Liver (tissue), 3 donors: ENCODE results near the gene SLC6A8.

ENCODE experiments used
- CTCF ChIP-seq: fragments of 150-350 bp; IDR thresholded peaks from 2 replicates; pipeline ENCODE4 v1.5.1; 2017; ENCODE audit warnings: improper control_type of control experiment, low read depth, low read length; ENCODE audit not compliant: missing input control
- FOXA1 ChIP-seq: IDR thresholded peaks from 2 replicates; pipeline ENCODE4 v1.6.1; 2016; ENCODE audit warnings: antibody characterized with exemption
- GABPA ChIP-seq, 2 donors: IDR thresholded peaks in 1 of 2; conservative IDR thresholded peaks in 1 of 2; 2 replicates each; pipeline ENCODE4 v1.6.1; 2016; ENCODE audit warnings: antibody characterized with exemption in 2 of 2, mild to moderate bottlenecking in 1 of 2, moderate library complexity in 1 of 2
- HNF4A ChIP-seq, 2 donors: conservative IDR thresholded peaks; 2 replicates each; pipeline ENCODE4 v1.6.1; 2016; ENCODE audit warnings: antibody characterized with exemption in 2 of 2, mild to moderate bottlenecking in 2 of 2
- MAX ChIP-seq: IDR thresholded peaks from 2 replicates; pipeline ENCODE4 v1.6.1; 2016; ENCODE audit warnings: antibody characterized with exemption
- RAD21 ChIP-seq, 2 donors: IDR thresholded peaks; 2 replicates each; pipeline ENCODE4 v1.6.1; 2016; ENCODE audit warnings: antibody characterized with exemption in 2 of 2, mild to moderate bottlenecking in 2 of 2
- SP1 ChIP-seq: IDR thresholded peaks from 2 replicates; pipeline ENCODE4 v1.6.1; 2018; ENCODE audit warnings: antibody characterized with exemption, mild to moderate bottlenecking
- TAF1 ChIP-seq: conservative IDR thresholded peaks from 2 replicates; pipeline ENCODE4 v1.6.1; 2016; ENCODE audit warnings: antibody characterized with exemption, mild to moderate bottlenecking
- TF ChIP-seq, protein P1 (sequence below): IDR thresholded peaks from 2 replicates; pipeline ENCODE4 v1.6.1; 2016; ENCODE audit warnings: antibody characterized with exemption, mild to moderate bottlenecking
- TF ChIP-seq, protein P2 (sequence below): IDR thresholded peaks from 2 replicates; pipeline ENCODE4 v1.6.1; 2016; ENCODE audit warnings: antibody characterized with exemption
- donor health status: healthy.
- donor health status: healthy.

DNA sequence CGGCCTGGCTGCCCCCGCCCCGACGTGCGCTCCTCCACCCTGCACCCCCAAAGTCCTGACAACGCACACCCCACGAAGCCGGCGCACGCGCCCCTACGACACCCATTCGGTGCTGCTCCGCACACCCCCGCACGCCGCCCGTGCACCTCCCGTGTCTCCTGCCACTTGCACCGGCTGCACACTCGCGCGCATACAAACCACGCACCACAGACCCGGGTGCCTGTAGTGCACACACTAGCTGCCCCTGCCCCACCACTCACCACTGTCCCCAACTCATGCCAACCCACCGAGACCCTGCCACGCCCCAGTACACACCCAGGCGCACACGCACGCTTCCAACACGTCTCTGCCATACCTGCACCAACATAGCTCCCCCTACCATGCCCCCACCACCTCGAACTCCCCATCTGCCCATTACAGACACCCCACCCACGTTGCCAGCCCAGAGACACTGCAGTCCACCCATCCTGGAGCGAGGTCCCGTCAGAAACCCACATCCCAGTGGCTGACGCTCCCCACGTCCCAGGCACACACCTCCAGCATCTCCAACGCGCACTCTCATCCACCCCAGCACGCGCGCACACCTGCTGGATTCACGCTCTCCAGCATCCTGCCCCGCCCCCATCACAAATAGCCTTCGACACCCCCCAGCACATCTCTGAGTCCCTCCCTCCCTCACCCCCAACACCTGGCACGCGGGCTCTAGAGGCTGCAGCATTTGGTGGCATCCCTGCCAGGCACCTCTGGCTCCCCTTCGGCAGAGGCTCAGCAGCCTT is 44.9 kb upstream of the SLC6A8 start:
- TF ChIP-seq CTCF, result no peak
- TF ChIP-seq GABPA (IDR thresholded peaks at IDR 0.05 in 1 of 2, conservative IDR thresholded peaks at IDR 0.05 in 1 of 2), result no peak
- no peak for TF ChIP-seq FOXA1
- TF ChIP-seq HNF4A (conservative IDR thresholded peaks at IDR 0.05), result no peak
- no peak for TF ChIP-seq MAX
- TF ChIP-seq SP1, result no peak
- TF ChIP-seq, protein P1, sequence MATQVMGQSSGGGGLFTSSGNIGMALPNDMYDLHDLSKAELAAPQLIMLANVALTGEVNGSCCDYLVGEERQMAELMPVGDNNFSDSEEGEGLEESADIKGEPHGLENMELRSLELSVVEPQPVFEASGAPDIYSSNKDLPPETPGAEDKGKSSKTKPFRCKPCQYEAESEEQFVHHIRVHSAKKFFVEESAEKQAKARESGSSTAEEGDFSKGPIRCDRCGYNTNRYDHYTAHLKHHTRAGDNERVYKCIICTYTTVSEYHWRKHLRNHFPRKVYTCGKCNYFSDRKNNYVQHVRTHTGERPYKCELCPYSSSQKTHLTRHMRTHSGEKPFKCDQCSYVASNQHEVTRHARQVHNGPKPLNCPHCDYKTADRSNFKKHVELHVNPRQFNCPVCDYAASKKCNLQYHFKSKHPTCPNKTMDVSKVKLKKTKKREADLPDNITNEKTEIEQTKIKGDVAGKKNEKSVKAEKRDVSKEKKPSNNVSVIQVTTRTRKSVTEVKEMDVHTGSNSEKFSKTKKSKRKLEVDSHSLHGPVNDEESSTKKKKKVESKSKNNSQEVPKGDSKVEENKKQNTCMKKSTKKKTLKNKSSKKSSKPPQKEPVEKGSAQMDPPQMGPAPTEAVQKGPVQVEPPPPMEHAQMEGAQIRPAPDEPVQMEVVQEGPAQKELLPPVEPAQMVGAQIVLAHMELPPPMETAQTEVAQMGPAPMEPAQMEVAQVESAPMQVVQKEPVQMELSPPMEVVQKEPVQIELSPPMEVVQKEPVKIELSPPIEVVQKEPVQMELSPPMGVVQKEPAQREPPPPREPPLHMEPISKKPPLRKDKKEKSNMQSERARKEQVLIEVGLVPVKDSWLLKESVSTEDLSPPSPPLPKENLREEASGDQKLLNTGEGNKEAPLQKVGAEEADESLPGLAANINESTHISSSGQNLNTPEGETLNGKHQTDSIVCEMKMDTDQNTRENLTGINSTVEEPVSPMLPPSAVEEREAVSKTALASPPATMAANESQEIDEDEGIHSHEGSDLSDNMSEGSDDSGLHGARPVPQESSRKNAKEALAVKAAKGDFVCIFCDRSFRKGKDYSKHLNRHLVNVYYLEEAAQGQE, result no peak
- TF ChIP-seq RAD21 (IDR thresholded peaks at IDR 0.05), result no peak
- no peak for TF ChIP-seq TAF1
- TF ChIP-seq, protein P2, sequence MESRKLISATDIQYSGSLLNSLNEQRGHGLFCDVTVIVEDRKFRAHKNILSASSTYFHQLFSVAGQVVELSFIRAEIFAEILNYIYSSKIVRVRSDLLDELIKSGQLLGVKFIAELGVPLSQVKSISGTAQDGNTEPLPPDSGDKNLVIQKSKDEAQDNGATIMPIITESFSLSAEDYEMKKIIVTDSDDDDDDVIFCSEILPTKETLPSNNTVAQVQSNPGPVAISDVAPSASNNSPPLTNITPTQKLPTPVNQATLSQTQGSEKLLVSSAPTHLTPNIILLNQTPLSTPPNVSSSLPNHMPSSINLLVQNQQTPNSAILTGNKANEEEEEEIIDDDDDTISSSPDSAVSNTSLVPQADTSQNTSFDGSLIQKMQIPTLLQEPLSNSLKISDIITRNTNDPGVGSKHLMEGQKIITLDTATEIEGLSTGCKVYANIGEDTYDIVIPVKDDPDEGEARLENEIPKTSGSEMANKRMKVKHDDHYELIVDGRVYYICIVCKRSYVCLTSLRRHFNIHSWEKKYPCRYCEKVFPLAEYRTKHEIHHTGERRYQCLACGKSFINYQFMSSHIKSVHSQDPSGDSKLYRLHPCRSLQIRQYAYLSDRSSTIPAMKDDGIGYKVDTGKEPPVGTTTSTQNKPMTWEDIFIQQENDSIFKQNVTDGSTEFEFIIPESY, result no peak
